Hepatocyte (in vitro differentiated cells): ENCODE measurements around the gene CBLB.

ENCODE experiments used
- EZH2phosphoT487 ChIP-seq: fragments of 200-600 bp; sonication (generic); IDR thresholded peaks from one replicate; pipeline ENCODE4 v1.6.1; 2018; ENCODE audit warnings: antibody characterized with exemption, mild to moderate bottlenecking, low read depth, moderate library complexity; ENCODE audit not compliant: unreplicated experiment, severe bottlenecking
- TF ChIP-seq, protein P1 (sequence below): fragments of 200-600 bp; sonication (generic); IDR thresholded peaks from 2 replicates; pipeline ENCODE4 v1.5.1; 2016; ENCODE audit warnings: antibody characterized with exemption, mild to moderate bottlenecking; ENCODE audit not compliant: poor library complexity

DNA sequence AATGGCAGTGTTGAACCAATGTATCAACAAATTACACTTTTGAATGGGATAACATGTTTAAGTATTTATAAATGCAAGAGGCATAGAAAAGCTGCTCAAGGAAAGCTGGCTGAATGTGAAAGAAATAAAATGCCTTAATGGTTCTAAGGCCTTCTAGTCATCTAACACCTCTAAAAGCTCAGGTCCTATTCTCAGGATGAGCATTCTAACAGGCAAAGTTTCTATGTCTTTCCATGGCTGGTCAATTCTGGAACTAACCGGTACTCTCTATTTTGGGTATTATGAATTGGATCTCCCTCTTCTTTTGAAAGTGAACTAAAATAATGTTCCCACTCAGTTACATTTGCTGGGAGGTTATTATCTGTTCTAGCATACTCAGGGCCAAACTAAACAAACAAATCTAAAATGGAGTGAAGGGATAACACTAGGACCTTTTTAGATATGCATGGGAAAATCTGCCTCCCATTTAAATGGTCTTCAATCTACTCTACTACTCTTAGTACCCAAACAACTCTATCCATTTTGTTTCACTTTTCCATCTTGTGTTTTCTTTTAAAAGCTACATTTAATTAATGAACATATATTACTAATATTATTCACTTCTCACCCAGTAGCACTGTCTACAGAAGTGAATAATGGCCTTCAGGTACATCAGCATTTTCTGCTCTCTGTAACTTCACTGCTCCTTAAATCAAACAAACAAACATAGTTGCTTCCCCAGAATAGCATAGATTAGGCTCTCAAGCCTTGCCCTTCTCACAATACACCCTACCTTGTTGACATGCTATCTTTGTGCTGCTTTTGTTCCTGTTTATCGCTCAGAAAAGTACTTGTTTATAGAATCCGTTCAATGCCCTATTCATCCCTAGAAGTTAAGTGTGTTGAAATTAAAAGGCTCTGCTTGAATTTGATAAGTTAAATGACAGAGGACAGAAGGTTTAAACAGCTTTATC is 46.4 kb downstream of the CBLB start:
- TF ChIP-seq, protein P1, sequence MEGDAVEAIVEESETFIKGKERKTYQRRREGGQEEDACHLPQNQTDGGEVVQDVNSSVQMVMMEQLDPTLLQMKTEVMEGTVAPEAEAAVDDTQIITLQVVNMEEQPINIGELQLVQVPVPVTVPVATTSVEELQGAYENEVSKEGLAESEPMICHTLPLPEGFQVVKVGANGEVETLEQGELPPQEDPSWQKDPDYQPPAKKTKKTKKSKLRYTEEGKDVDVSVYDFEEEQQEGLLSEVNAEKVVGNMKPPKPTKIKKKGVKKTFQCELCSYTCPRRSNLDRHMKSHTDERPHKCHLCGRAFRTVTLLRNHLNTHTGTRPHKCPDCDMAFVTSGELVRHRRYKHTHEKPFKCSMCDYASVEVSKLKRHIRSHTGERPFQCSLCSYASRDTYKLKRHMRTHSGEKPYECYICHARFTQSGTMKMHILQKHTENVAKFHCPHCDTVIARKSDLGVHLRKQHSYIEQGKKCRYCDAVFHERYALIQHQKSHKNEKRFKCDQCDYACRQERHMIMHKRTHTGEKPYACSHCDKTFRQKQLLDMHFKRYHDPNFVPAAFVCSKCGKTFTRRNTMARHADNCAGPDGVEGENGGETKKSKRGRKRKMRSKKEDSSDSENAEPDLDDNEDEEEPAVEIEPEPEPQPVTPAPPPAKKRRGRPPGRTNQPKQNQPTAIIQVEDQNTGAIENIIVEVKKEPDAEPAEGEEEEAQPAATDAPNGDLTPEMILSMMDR, result no peak
- no peak for TF ChIP-seq EZH2phosphoT487
